ENCODE measurements around the gene APOBEC3A.
"Not testable (repeated sequence)": the region's sequence is repeated elsewhere in the genome, so short reads cannot be mapped to it uniquely, and the experiment has no call there.

The APOBEC3A gene

GRCh38 chr22:38943882-38944281, 13.5 kb upstream of the APOBEC3A start:
- no peak for DNase-seq

- no peak for DNase-seq
Measured at GRCh38 chr22:38944653-38945052, 12.8 kb upstream of the APOBEC3A start.

GRCh38 chr22:38945706-38946338, 11.6 kb upstream of the APOBEC3A start:
- DNase-seq = not testable (repeated sequence)

- no peak for DNase-seq
Measured at GRCh38 chr22:38946771-38947170, 10.6 kb upstream of the APOBEC3A start.

GRCh38 chr22:38947321-38948140, 9.9 kb upstream of the APOBEC3A start:
- no peak for DNase-seq

- DNase-seq = no peak
Measured at GRCh38 chr22:38948181-38948940, 9.0 kb upstream of the APOBEC3A start.

- no peak for DNase-seq
Measured at GRCh38 chr22:38949889-38950405, 7.5 kb upstream of the APOBEC3A start.

GRCh38 chr22:38950527-38951295, 6.7 kb upstream of the APOBEC3A start:
- no peak for DNase-seq

GRCh38 chr22:38951734-38952133, 5.7 kb upstream of the APOBEC3A start:
- no peak for DNase-seq

- no peak for DNase-seq
Measured at GRCh38 chr22:38952281-38952993, 5.0 kb upstream of the APOBEC3A start.

GRCh38 chr22:38953091-38953490, 4.3 kb upstream of the APOBEC3A start:
- DNase-seq = no peak

- no peak for DNase-seq
Measured at GRCh38 chr22:38953577-38954413, 3.6 kb upstream of the APOBEC3A start.

GRCh38 chr22:38954414-38955043, 2.9 kb upstream of the APOBEC3A start:
- no peak for DNase-seq

GRCh38 chr22:38955250-38955905, 2.0 kb upstream of the APOBEC3A start:
- DNase-seq = no peak

- DNase-seq = no peak
Measured at GRCh38 chr22:38955926-38956325, 1.5 kb upstream of the APOBEC3A start.

- no peak for DNase-seq
Measured at GRCh38 chr22:38956551-38956950, 858 bp upstream of the APOBEC3A start.

GRCh38 chr22:38957808-38958650, 620 bp downstream of the APOBEC3A start:
- DNase-seq = no peak

- DNase-seq = not testable (repeated sequence)
Measured at GRCh38 chr22:38958651-38958943, 1.2 kb downstream of the APOBEC3A start.

GRCh38 chr22:38959590-38959989, 2.2 kb downstream of the APOBEC3A start:
- DNase-seq = no peak

Measured in NCI-H524 treated with DMSO at 0.1 percent for 48 hours (cell line).